HFFc6 (cell line): ENCODE results near the gene TSPAN15. TPM values are rescaled to one million over a fixed set of nuclear protein-coding genes. Genes with fewer than 3 reads are reported as not detected.

Source experiments
- DNase-seq: peaks from one replicate; pipeline ENCODE4 v3.0.0-alpha.2; 2018
- H3K27ac Mint-ChIP-seq: 2 replicates; pipeline ENCODE4 v1.8.0; 2020; ENCODE audit warnings: mild to moderate bottlenecking, mixed read lengths
- H3K27me3 Mint-ChIP-seq: 2 replicates; pipeline ENCODE4 v1.8.0; 2021; ENCODE audit warnings: mild to moderate bottlenecking, moderate library complexity, mixed read lengths; ENCODE audit not compliant: insufficient read depth
- H3K36me3 Mint-ChIP-seq: 2 replicates; pipeline ENCODE4 v1.8.0; 2021; ENCODE audit warnings: low read depth, mixed read lengths
- H3K4me1 Mint-ChIP-seq: 2 replicates; pipeline ENCODE4 v1.8.0; 2020; ENCODE audit warnings: low read depth, mixed read lengths
- H3K4me3 Mint-ChIP-seq: 2 replicates; pipeline ENCODE4 v1.8.0; 2020; ENCODE audit warnings: mild to moderate bottlenecking, moderate library complexity, mixed read lengths
- H3K9me3 Mint-ChIP-seq: 2 replicates; pipeline ENCODE4 v1.8.0; 2020; ENCODE audit warnings: mild to moderate bottlenecking, mixed read lengths
- CTCF ChIP-seq: fragments of 200-600 bp; sonication (generic); IDR thresholded peaks from 2 replicates; pipeline ENCODE4 v1.5.0; 2021; ENCODE audit warnings: antibody characterized with exemption, mild to moderate bottlenecking
- total RNA-seq, 6 experiments: library from RNA; stranded (reverse); fragmentation: NEBNext Ultra II Directional; extraction: Animal tissue kit (Norgen Biotek cat#: 25700); gene quantifications; 2 replicates in 1 of 6; 3 replicates in 5 of 6; pipeline ENCODE4 v1.2.3, GENCODE V29; 2021

Gene TSPAN15
- total RNA-seq, 6 experiments from 2014 or later: 1.8 to 4.0 (median 2.1) TPM

- no peak for DNase-seq
- peaks cover 54% of the 10 kb centered on the region for H3K4me1 Mint-ChIP-seq
- no peaks in the 10 kb centered on the region for H3K9me3 Mint-ChIP-seq
- TF ChIP-seq CTCF: no peak
- H3K27me3 Mint-ChIP-seq: no peaks in the 10 kb centered on the region; the same call in 1 of the 2 replicates
- H3K4me3 Mint-ChIP-seq: no peak overlapping the region
- H3K27ac Mint-ChIP-seq: no peak overlapping the region
- H3K36me3 Mint-ChIP-seq: no peaks in the 10 kb centered on the region
These were observed 21.3 kb downstream of the TSPAN15 start for GRCh38 chr10:69472544-69472943.

GRCh38 chr10:69473304-69473990 lies 22.2 kb downstream of the TSPAN15 start:
- H3K4me3 Mint-ChIP-seq: no peak overlapping the region
- no peak for TF ChIP-seq CTCF
- H3K27me3 Mint-ChIP-seq: no peaks in the 10 kb centered on the region; the same call in none of the 2 replicates
- H3K36me3 Mint-ChIP-seq: no peaks in the 10 kb centered on the region
- no peak overlapping the region; the same call in 1 of the 2 replicates for H3K27ac Mint-ChIP-seq
- no peak for DNase-seq
- H3K4me1 Mint-ChIP-seq: peaks cover 50% of the 10 kb centered on the region
- no peaks in the 10 kb centered on the region for H3K9me3 Mint-ChIP-seq

GRCh38 chr10:69474742-69475432 lies 23.6 kb downstream of the TSPAN15 start:
- H3K36me3 Mint-ChIP-seq: no peaks in the 10 kb centered on the region
- no peak for TF ChIP-seq CTCF
- H3K4me3 Mint-ChIP-seq: peak overlapping the region; percentile 72
- H3K4me1 Mint-ChIP-seq: peaks cover 55% of the 10 kb centered on the region
- no peaks in the 10 kb centered on the region for H3K9me3 Mint-ChIP-seq
- peak; percentile 90 for DNase-seq
- H3K27me3 Mint-ChIP-seq: no peaks in the 10 kb centered on the region; the same call in none of the 2 replicates
- H3K27ac Mint-ChIP-seq: peak overlapping the region; percentile 95

DNA sequence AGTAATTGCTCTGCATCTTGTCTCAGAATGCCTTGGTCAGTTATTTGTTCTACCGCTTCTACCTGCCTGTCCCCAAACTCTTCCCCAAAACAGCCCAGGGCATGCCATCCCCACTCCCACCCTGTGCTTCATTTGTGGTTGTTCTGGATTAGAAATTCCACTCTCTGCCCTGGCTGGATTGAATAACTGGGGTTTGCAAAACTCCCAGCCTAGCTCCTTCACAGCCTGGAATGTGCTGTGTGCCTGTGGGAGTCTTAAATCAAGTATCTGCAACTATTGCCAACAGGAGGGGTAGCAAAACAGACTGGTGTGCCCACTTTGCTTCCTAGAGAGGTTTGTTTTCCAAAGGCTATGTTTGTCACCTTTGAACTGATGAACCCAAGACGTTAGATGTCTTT lies 24.2 kb downstream of the TSPAN15 start:
- peaks cover 60% of the 10 kb centered on the region for H3K4me1 Mint-ChIP-seq

More for the DNA sequence above, 24.2 kb downstream of the TSPAN15 start:
- H3K27ac Mint-ChIP-seq: peak overlapping the region; percentile 95
- TF ChIP-seq CTCF: no peak
- DNase-seq: no peak
- no peaks in the 10 kb centered on the region for H3K9me3 Mint-ChIP-seq
- no peaks in the 10 kb centered on the region for H3K36me3 Mint-ChIP-seq
- H3K27me3 Mint-ChIP-seq: no peaks in the 10 kb centered on the region; the same call in none of the 2 replicates
- peak overlapping the region; percentile 72 for H3K4me3 Mint-ChIP-seq
